ENCODE data around the gene CD96. TPM values are rescaled to one million over a fixed set of nuclear protein-coding genes. Genes with fewer than 3 reads are reported as not detected.
"Not testable (repeated sequence)": the region's sequence is repeated elsewhere in the genome, so short reads cannot be mapped to it uniquely, and the experiment has no call there.

The CD96 gene, protein sequence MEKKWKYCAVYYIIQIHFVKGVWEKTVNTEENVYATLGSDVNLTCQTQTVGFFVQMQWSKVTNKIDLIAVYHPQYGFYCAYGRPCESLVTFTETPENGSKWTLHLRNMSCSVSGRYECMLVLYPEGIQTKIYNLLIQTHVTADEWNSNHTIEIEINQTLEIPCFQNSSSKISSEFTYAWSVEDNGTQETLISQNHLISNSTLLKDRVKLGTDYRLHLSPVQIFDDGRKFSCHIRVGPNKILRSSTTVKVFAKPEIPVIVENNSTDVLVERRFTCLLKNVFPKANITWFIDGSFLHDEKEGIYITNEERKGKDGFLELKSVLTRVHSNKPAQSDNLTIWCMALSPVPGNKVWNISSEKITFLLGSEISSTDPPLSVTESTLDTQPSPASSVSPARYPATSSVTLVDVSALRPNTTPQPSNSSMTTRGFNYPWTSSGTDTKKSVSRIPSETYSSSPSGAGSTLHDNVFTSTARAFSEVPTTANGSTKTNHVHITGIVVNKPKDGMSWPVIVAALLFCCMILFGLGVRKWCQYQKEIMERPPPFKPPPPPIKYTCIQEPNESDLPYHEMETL
- not detected in 2 replicates for total RNA-seq

DNA sequence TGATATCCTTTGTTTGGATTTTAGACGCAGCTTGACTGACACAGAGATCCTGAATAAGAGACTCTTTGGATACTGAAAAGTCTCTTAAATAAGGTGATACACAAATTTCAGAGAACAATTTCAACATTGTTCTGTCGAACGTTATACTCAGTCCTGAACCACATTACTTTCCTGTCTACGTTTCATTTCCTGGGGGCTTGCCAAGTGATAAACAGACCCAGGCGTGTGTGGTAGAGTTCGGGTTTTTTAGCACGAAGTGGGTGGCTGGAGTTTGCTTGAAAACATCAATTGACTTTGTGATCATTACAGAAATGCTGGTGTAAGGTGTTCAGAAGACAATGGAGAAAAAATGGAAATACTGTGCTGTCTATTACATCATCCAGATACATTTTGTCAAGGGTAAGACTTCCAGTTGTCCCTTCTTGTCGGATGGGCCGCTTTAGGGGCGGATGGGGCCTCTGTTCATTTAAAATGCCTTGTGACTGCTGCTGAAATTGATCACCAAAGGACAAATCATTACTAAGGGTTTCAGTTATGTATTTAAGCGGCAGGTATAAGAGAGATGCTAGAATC lies at the start of gene CD96:
TSS of gene CD96 (plus strand) at position 287 of the 573 bp plus-strand sequence. CDS start at position 339, 52 bp downstream.
- DNase-seq (ENCODE audit: low read depth, low spot score), result no peak

DNA sequence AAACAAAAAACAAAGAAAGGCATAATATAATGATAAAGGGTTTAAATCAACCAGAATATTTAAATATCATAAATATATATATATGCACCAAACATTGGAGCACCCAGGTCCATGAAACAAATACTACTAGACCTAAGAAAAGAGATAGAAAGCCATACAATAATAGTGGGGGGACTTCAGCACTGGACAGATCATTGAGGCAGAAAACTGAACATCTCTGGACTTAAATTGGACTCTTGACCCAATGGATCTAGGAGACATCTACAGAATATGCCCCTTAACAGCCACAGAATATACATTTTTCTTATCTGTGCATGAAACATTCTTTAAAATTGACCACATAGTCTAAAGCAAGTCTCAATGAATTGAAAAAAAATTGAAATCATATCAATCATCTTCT lies 48.7 kb upstream of the CD96 start:
- no peak for DNase-seq (ENCODE audit: low read depth, low spot score)

DNA sequence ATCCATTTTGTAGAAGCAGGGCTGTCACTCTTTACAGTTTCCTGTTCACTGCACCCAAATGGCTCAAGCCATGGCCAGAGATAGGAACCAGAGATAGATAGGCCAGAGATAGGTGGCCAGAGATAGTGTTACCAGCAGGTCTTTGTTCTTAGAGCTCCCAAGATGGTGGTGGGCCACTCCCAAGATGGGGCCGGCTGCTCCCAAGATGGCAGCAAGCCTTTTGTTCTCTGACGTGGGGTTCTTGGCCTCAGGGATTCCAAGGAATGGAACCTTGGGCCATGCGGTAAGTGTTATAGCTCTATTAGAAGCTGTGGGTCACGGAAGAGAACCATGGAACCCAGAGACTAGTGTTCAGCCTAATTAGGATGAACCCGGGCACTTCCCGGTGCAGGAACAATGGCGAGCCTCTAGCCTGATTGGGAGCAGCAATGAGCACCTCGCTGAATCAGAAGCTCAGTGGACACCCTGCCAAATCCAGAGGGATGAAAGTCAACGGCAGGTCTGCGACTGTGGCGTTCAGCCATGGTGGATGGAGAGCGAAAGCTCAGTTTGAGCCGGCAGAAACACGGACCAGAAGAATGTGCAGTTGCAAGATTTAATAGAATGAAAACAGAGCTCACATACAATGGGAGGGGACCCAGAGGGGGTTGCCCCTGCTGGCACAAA lies 45.0 kb upstream of the CD96 start:
- no peak for DNase-seq (ENCODE audit: low read depth, low spot score)

DNA sequence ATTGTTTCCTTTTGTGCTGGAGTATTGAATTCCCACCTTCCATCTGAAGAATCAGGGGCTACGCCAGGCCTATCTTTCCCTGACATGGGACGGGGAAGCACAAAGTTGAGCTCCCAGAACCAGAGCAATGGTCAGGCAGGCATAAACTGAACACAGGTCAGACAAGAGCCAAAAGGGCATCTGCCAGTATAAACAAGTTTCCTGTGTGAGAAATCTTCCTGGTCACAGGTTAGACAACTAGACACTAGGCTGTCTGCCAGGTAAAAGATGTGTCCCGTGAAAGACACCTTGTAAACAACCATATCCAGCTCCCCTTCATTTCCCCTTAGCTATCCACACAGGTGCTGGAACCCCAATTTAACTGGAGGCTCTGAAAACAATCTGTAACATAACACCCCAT lies 44.0 kb upstream of the CD96 start:
- no peak for DNase-seq (ENCODE audit: low read depth, low spot score)

DNA sequence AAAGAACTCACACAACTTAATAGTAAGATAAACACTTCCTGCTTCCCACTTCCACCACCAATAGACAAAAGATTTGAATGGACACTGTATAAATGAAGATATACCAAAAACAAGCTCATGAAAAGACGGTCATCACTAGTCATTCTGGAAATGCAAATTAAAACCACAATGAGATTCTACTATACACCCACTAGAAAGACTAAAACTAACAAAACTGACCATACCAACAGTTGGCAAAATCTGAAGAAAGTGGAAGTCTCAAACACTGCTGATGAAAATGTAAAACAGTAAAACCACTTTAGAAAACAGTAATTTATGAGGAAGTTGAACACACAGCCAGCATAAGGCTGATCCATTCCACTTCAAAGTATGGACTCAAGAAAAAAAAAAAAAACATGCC lies 35.6 kb upstream of the CD96 start:
- no peak for DNase-seq (ENCODE audit: low read depth, low spot score)

DNA sequence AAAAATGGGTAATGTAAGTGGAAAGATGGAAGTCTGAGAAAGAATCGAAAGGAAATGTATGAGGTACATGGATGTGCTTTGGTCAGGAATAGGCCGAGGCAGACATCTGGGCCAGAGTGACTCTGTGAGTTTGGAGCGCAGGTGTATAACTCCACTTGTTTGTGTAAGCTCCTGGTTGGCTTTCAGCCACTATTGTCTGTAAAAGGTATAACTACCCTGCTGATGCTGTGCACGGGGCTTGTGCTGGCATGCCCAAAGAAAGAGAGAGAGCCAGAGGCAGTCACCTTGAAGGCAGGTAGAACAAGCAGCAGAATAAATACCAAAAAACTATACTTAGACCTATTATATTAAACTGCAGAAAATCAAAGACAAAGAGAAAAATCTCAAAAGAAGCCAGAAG lies 32.7 kb upstream of the CD96 start:
- no peak for DNase-seq (ENCODE audit: low read depth, low spot score)

DNA sequence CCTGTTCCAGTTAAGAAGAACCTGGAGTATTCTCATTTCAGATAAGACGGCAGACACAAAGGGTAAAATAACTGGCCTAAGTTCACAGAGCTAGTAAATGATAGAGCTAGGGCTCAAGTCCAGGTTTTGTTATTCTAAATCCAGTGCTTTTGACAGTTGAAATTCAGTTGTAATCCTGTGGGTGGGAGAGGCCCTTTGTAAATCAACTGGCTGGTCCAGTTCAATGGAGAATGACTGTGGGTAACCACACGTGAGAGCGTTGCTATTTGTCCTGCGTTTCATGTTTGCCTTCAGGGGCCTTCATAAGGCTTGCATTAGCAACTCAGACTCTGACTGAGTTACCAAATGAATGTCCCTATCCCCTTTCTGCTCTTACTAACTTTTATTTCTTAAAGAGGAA lies 24.2 kb upstream of the CD96 start:
- no peak for DNase-seq (ENCODE audit: low read depth, low spot score)

DNA sequence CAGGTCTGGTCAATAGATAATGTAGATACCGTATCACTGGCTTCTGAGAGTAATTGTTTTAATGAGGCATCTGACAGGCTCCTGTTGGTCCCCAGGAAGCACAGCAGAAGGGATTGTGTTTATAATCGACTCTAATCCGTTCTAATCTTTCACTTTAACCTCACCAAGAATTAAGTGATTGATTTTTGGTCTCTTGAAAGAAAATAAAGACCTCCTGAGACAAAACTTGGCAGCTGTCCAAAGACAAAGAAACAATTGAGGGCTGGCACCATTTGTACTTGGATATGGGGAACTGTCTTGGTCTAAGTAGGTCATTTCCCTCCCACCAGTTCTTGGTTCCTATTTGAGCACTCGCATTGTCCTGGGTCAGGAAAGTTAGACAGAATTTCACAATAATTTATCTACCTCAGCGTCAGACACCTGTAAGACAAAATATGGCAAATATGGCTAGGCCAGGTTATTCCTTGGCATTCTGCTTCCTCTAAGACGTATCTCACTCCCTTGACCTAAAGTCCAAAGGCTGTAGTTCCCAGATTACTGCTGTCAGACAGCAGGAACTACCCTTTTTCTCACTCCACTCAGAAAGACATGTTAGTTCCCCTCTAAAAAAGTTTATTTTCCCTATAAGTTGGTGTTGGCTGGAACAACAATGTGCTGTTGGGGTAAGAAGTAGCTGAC lies 22.7 kb upstream of the CD96 start:
- DNase-seq (ENCODE audit: low read depth, low spot score), result no peak

DNA sequence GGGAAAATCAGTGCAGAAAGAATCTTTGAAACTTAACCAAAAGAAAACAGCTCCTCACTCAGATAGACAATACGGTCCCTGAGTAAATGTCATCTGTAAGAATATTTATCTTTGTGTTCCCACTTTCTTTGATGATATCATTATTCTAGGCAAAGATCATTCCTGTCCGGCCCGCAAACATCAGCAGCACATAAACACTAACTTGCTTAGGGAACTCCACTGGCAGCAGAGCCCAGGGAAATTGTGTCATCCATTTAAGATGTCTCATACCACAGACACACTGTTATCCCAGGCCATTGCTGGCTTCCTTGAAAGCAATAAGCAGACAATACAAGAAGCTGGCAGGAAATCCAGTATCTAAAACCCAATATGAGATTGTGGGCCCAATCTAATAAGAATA lies 20.1 kb upstream of the CD96 start:
- DNase-seq (ENCODE audit: low read depth, low spot score), result no peak

DNA sequence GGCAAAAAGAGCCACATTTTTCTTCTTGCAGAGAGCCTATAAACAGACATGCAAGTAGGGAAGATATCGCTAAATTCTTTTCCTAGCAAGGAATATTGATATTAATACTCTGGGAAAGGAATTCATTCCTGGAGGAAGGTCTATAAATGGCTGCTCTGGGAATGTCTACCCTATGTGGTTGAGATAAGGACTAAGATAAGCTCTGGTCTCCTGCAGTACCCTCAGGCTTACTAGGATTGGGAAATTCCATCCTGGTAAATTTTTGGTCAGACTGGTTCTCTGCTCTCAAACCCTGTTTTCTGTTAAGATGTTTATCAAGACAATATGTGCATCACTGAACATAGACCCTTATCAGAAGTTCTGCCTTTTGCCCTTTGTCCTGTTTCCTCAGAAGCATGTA lies 17.5 kb upstream of the CD96 start:
- DNase-seq (ENCODE audit: low read depth, low spot score), result not testable (repeated sequence)

DNA sequence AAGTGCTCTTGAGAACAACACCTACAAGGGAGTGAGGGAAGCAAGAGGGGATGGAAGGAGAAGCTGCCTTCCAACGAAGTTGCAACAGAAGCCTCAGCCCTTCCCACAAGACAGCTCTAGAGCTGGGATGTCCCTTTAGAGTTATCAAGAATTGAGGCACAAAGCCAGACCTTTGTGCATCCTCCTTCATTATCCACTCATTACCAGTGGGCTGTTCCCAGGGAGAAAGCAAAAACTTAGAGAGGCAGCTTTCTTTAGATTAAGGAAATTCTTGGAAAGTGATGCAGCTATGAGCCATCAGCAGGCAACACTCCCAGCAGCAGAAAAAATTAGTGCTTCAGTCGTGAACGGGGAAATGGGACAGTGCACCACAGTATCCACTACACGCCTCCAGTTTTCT lies 10.6 kb upstream of the CD96 start:
- no peak for DNase-seq (ENCODE audit: low read depth, low spot score)

DNA sequence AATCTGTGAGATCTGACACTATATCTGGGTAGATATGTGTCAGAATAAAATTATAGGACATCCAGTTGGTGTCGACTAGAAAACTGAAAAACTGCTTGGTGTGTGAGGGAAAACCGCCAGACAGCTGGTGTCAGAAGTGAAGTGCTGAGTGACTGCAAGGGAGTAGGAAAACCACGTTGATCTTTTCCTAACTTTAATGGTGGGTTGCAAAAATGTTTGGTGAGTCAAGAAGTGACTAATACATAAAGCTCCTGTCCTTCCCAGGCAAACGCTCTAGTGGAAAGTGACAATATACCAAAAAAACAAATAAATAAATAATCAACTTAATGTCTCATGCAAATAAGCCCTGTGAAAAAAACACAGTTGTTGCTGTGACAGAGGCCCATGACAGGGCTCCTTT lies 7.3 kb upstream of the CD96 start:
- DNase-seq (ENCODE audit: low read depth, low spot score), result no peak

DNA sequence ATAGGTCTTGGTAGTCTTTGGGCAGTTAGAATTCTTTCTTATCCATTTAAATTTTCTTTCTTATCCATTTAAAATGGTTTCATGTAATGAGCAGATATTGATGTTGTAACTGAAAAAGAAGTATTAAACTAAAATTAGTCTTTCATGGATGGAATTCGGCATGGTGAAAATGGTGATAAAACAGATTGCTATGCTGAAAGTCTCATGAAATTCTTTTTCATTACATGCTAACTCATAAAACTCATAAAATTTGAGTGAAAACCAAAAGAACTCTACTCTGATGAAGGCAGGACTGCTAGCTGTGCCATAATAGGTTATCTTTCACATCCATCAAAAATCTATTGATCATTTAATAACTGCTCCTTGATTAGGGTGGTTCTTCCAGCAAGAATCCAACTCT lies 3.9 kb upstream of the CD96 start:
- DNase-seq (ENCODE audit: low read depth, low spot score), result no peak

DNA sequence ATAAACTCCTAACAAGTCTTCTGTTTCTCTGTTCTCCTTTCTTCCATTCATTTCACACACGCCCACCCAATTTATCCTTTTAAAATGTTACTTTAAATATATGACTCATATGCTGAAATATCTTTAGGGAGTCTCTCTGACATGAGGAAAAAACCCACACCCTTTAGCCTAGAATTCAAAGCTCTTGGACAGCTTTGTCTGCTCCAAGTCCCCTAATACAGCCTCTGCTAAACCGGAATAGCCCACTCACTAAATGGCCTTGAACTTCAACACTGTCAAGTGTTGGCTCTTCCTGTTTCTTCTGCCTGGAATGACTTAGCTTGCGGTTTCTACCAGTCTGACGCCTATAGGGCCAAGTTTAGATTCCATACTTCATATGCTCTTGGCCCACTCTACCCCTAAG lies 3.3 kb upstream of the CD96 start:
- DNase-seq (ENCODE audit: low read depth, low spot score), result no peak

DNA sequence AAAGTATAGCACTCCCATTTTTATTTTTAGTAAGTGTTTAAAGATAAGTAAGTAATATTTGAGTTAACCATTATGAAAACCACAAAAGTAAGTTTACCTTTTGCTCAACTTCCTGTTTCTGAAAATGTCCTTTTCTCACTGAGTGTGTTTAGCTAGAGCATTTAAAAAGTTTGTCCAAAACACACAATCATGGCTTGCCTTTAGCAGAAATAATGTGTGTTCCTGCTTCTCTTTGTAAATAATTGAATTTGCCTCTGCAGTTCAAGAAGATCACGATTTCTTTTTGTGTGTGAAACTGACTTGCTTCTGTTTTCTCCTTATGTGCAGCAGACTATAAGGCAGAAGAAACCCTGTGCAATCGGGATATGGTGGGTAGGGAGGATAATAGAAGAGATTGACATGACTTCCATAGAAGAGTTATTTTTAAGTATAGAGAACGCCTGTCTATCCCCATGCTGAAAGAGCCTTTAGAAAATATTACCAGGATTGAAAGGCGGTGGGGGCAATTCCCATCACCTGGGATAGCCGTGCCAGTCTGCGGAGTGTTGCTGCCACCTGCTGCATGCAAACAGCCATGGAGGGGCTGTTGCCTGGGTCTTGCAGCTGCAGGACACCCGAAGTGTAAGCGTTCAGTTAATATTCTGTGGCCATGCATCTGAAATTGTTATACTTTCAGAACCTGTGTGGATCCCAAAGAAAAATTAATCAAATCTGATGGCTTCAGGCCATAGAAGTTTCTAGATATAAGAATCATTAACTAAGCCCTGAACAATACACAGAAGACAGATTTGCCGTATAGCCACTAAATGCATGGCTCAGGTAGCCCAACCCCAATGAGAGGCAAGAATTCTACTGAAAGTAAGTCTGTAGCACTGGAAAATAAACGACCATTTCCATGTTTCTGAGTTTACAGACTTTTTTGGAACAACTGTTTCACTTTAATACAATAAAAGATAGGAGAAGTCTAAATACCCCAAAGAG lies 2.4 kb upstream of the CD96 start:
- DNase-seq (ENCODE audit: low read depth, low spot score), result no peak

DNA sequence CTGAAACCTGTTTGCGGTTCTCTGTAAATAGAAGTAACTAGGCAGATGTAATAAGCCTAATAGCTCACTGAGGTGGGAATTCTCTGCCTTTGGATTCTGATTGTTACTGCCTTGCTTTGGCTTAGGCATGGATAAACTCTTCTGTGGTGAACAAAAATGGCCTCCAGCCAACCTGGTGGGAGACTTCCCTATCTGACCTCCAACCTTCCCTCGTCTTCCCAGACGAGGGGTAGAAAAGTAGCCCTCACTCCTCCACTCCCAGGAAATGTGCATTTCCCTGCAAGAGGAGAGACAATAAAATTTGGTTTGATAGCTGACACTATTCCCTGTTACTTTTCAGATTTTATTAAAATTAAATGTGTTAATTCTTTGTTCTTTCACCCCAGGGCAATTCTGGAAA lies 606 bp upstream of the CD96 start:
- no peak for DNase-seq (ENCODE audit: low read depth, low spot score)

DNA sequence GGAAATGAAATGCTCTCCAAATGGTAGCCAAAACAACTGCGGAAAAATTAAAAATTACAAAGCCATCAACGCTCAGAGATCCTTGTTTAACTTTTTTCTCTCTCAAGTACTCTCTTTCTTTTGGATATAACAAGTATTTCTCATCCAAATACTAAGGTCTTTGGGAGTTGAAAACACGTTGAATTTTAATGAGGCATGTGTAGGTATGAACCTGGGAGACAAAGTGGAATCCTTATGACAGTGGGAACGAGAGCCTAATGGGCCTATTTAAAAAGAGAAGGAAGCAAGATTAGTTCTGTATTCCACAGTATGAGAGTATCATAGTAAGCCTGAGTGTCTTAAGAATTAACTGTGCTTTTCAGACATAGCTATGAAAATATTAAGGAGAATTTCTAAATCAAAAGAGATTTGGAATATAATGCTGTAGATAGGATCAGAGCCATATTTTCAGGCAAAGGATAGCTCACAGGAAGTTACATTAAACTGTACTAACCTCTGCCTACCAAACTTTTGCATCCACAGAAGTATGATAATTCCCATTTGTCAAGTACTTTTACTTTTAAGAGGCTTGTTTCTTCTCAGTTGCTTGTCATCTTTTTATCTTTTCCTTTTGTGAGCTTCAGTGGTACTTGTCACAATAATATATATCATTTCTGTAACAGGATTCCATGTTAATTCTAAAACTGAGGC lies 759 bp downstream of the CD96 start:
- no peak for DNase-seq (ENCODE audit: low read depth, low spot score)

DNA sequence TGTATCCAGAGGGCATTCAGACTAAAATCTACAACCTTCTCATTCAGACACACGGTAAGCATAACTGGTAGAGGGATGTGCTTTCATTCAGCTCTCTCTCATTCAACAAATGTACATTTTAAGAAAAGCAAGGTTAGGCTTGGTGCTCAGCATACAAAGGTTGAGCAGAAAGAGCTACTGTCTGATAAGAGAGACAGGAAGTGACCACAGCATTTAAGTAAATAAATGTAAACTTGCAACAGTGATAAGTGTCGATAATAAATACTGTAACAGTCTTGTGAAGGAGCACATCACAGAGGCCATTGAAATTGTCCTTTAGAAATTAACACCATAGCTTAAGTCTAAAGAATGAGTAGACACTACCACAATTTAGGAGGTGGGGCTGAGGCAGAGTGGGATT lies 3.4 kb downstream of the CD96 start:
- DNase-seq (ENCODE audit: low read depth, low spot score), result no peak

DNA sequence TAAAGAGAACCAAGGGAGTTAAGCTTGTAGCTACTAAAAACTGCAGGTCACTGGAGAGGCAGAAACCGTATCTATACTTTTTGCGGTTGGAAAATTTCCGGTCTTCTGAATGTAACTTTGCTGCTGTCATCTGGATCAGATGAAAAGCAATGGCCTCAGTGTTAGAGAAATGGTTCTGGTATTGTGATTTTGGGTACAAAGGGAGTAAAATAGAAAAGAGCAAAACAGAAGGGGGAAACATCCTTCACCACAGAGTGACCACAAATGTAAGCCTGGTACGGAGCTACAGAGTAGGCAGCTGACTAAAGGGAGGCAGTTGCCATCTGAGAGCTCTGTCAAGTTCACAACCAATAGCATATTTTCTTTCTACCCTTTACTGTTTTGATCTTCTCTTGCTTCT lies 5.6 kb downstream of the CD96 start:
- no peak for DNase-seq (ENCODE audit: low read depth, low spot score)

DNA sequence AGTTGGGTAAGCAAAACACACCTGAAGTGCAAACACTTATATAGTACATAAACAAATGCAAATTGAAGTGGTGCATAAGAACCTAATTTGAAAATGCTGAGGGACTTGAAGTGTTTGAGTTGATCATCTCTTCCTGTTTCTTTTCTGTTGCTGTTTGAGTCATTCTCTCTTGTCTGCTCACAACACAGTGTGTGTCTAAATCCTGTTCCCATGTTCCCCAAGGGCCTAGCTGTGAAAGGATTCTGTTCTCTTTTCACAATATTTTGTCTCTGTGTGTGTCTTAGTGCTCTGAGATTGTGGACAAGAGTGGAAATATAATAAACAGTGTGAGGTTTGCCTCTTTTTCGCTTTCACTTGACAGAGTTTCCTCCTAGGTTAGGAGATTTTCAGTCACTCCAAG lies 6.1 kb downstream of the CD96 start:
- no peak for DNase-seq (ENCODE audit: low read depth, low spot score)
